H1 (cell line): ENCODE measurements around the gene TTLL5. TPM values are rescaled to one million over a fixed set of nuclear protein-coding genes. Genes with fewer than 3 reads are reported as not detected.

ENCODE experiments used
- CTCF ChIA-PET: fragments of 300-600 bp; sonication (Branson Sonifier 250); formaldehyde crosslinking; loops from one replicate; lab custom pipeline; 2021; ENCODE audit not compliant: partially characterized antibody; lab: Charles Lee
- POLR2A ChIA-PET: fragments of 300-600 bp; sonication (Branson Sonifier 250); formaldehyde crosslinking; loops from one replicate; lab custom pipeline; 2021; ENCODE audit warnings: inconsistent platforms; ENCODE audit not compliant: partially characterized antibody; lab: Charles Lee
- DNase-seq, 2 experiments: peaks; one replicate each; pipeline versions ENCODE4 v3.0.0 to v3.0.0-alpha.2; 2010 to 2022; ENCODE audit warnings: low spot score in 2 of 2, low read depth in 1 of 2, mixed read lengths in 1 of 2
- FAIRE-seq: peaks from 2 replicates; lab custom pipeline; 2011; peaks lifted over from hg19 to GRCh38; lab: Jason Lieb, UNC
- H2AFZ ChIP-seq: 2 replicates; pipeline ENCODE4 v1.8.1; 2012; ENCODE audit warnings: low read length, inconsistent platforms
- H2AK5ac ChIP-seq: 2 replicates; pipeline ENCODE4 v1.6.1; 2013; ENCODE audit warnings: low read depth, low read length
- H2BK120ac ChIP-seq: replicated peaks from 2 replicates; pipeline ENCODE3; 2013; ENCODE audit warnings: low read depth, low read length, inconsistent platforms
- H2BK12ac ChIP-seq: 2 replicates; pipeline ENCODE4 v1.6.1; 2013; ENCODE audit warnings: low read depth, low read length
- H2BK15ac ChIP-seq: 2 replicates; pipeline ENCODE4 v1.6.1; 2013; ENCODE audit warnings: low read length
- H2BK20ac ChIP-seq: 2 replicates; pipeline ENCODE4 v1.6.1; 2013; ENCODE audit warnings: low read length
- H2BK5ac ChIP-seq: 2 replicates; pipeline ENCODE4 v1.6.1; 2013; ENCODE audit warnings: low read depth, low read length
- H3K14ac ChIP-seq: 2 replicates; pipeline ENCODE4 v1.6.1; 2013; ENCODE audit warnings: inconsistent platforms; ENCODE audit not compliant: insufficient read length
- H3K18ac ChIP-seq: 2 replicates; pipeline ENCODE4 v1.6.1; 2013; ENCODE audit warnings: low read length; ENCODE audit errors: extremely low read depth
- H3K23ac ChIP-seq: 2 replicates; pipeline ENCODE4 v1.6.1; 2013; ENCODE audit warnings: inconsistent platforms; ENCODE audit not compliant: insufficient read length
- H3K23me2 ChIP-seq: 2 replicates; pipeline ENCODE4 v1.6.1; 2013; ENCODE audit warnings: low read depth, low read length
- H3K27ac ChIP-seq: 2 replicates; pipeline ENCODE4 v1.6.1; 2011; ENCODE audit warnings: low read depth, low read length, inconsistent platforms
- H3K27me3 ChIP-seq, 4 experiments: replicated peaks in 1 of 4; 1 replicate in 1 of 4; 2 replicates in 3 of 4; pipeline versions ENCODE4 v1.6.1 to v1.8.1; 2011 to 2013; ENCODE audit warnings: low read length in 3 of 4, mild to moderate bottlenecking in 3 of 4, inconsistent platforms in 2 of 4, mixed read lengths in 2 of 4, moderate library complexity in 1 of 4; ENCODE audit not compliant: control insufficient read depth in 3 of 4, insufficient read depth in 3 of 4; ENCODE audit errors: extremely low read depth in 1 of 4
- H3K36me3 ChIP-seq, 4 experiments: 2 replicates each; pipeline versions ENCODE4 v1.6.1 to v1.8.1; 2011 to 2013; ENCODE audit warnings: mild to moderate bottlenecking in 4 of 4, low read length in 3 of 4, moderate library complexity in 2 of 4, control low read depth in 1 of 4, inconsistent platforms in 1 of 4; ENCODE audit not compliant: insufficient read depth in 4 of 4, control insufficient read depth in 2 of 4
- H3K4ac ChIP-seq: replicated peaks from 2 replicates; pipeline ENCODE3; 2013; ENCODE audit warnings: low read length, low read depth, mixed read lengths, inconsistent platforms; ENCODE audit not compliant: insufficient read length
- H3K4me1 ChIP-seq, 4 experiments: replicated peaks in 1 of 4; 1 replicate in 1 of 4; 2 replicates in 3 of 4; pipeline versions ENCODE4 v1.6.1 to v1.8.1; 2011 to 2013; ENCODE audit warnings: low read length in 3 of 4, inconsistent platforms in 2 of 4, mixed read lengths in 1 of 4; ENCODE audit not compliant: insufficient read depth in 4 of 4, control insufficient read depth in 3 of 4
- H3K4me2 ChIP-seq, 2 experiments: 2 replicates each; pipeline versions ENCODE4 v1.6.1 to v1.8.1; 2011 to 2013; ENCODE audit warnings: low read depth in 2 of 2, low read length in 2 of 2, control low read depth in 1 of 2, inconsistent platforms in 1 of 2, mild to moderate bottlenecking in 1 of 2; ENCODE audit not compliant: insufficient read depth in 1 of 2
- H3K4me3 ChIP-seq, 4 experiments: fragments of 200-600, 300-600 bp in 1 of 4; sonication (generic), shearing (Covaris generic), sonication (Bioruptor Twin) in 1 of 4; 2 replicates each; pipeline versions ENCODE4 v1.5.1 to v1.8.1; 2011 to 2016; ENCODE audit warnings: low read length in 4 of 4, low read depth in 3 of 4, control low read depth in 2 of 4, inconsistent platforms in 2 of 4, mild to moderate bottlenecking in 2 of 4, mixed read lengths in 1 of 4, moderate library complexity in 1 of 4; ENCODE audit not compliant: insufficient read depth in 2 of 4; ENCODE audit errors: extremely low read depth in 1 of 4
- H3K56ac ChIP-seq: replicated peaks from 2 replicates; pipeline ENCODE3; 2013; ENCODE audit warnings: low read depth, mild to moderate bottlenecking, mixed read lengths, low read length, inconsistent platforms; ENCODE audit not compliant: insufficient read length
- H3K79me1 ChIP-seq: 2 replicates; pipeline ENCODE4 v1.6.1; 2013; ENCODE audit warnings: low read depth, low read length, control low read depth
- H3K79me2 ChIP-seq, 2 experiments: 2 replicates each; pipeline versions ENCODE4 v1.6.1 to v1.8.1; 2012 to 2013; ENCODE audit warnings: low read length in 2 of 2, mild to moderate bottlenecking in 2 of 2, inconsistent platforms in 1 of 2; ENCODE audit not compliant: insufficient read depth in 2 of 2, control insufficient read depth in 1 of 2
- H3K9ac ChIP-seq, 4 experiments: replicated peaks in 1 of 4; 1 replicate in 1 of 4; 2 replicates in 3 of 4; pipeline versions ENCODE4 v1.6.1 to v1.8.1; 2011 to 2013; ENCODE audit warnings: low read depth in 3 of 4, low read length in 3 of 4, control low read depth in 2 of 4, mild to moderate bottlenecking in 2 of 4, moderate library complexity in 2 of 4, inconsistent platforms in 1 of 4; ENCODE audit errors: extremely low read depth in 1 of 4
- H3K9me3 ChIP-seq, 2 experiments: 2 replicates each; pipeline versions ENCODE4 v1.6.1 to v1.8.1; 2012 to 2013; ENCODE audit warnings: mild to moderate bottlenecking in 2 of 2, moderate library complexity in 2 of 2, control low read depth in 1 of 2, inconsistent platforms in 1 of 2, low read depth in 1 of 2, low read length in 1 of 2, mixed read lengths in 1 of 2; ENCODE audit not compliant: insufficient read depth in 2 of 2
- H4K20me1 ChIP-seq, 2 experiments: replicated peaks in 1 of 2; 2 replicates each; pipeline versions ENCODE3 to v1.8.1; 2011 to 2013; ENCODE audit warnings: inconsistent platforms in 2 of 2, low read length in 2 of 2, mild to moderate bottlenecking in 1 of 2; ENCODE audit not compliant: insufficient read depth in 2 of 2, control insufficient read depth in 1 of 2
- H4K5ac ChIP-seq: 2 replicates; pipeline ENCODE4 v1.6.1; 2013; ENCODE audit warnings: low read length, low read depth, mixed read lengths, inconsistent platforms; ENCODE audit not compliant: insufficient read length
- H4K8ac ChIP-seq: 2 replicates; pipeline ENCODE4 v1.8.0; 2013; ENCODE audit warnings: mild to moderate bottlenecking, moderate library complexity, low read length, inconsistent platforms; ENCODE audit not compliant: insufficient read depth; ENCODE audit errors: extremely low read depth
- H4K91ac ChIP-seq: replicated peaks from 2 replicates; pipeline ENCODE3; 2013; ENCODE audit warnings: low read length, mixed read lengths, inconsistent platforms; ENCODE audit not compliant: insufficient read length
- BRCA1 ChIP-seq: IDR thresholded peaks from 2 replicates; pipeline ENCODE4 v1.6.1; 2012; ENCODE audit warnings: low read depth, low read length, improper control_type of control experiment
- CHD1 ChIP-seq: IDR thresholded peaks from 2 replicates; pipeline ENCODE4 v1.6.1; 2012; ENCODE audit warnings: low read depth, low read length, improper control_type of control experiment
- CHD2 ChIP-seq: IDR thresholded peaks from 2 replicates; pipeline ENCODE4 v1.6.1; 2012; ENCODE audit warnings: low read length, improper control_type of control experiment
- EGR1 ChIP-seq: IDR thresholded peaks from 2 replicates; pipeline ENCODE4 v1.6.1; 2011; ENCODE audit warnings: low read depth, low read length, borderline replicate concordance
- EP300 ChIP-seq, 2 experiments: IDR thresholded peaks; 1 replicate in 1 of 2; 2 replicates in 1 of 2; pipeline ENCODE4 v1.6.1; 2011 to 2012; ENCODE audit warnings: low read depth in 2 of 2, low read length in 2 of 2, mild to moderate bottlenecking in 2 of 2, borderline replicate concordance in 1 of 2, inconsistent platforms in 1 of 2, moderate library complexity in 1 of 2
- FOSL1 ChIP-seq: IDR thresholded peaks from 2 replicates; pipeline ENCODE4 v1.6.1; 2011; ENCODE audit warnings: mild to moderate bottlenecking, low read depth, low read length, moderate library complexity; ENCODE audit not compliant: insufficient read depth
- KDM1A ChIP-seq: fragments of 200-600, 300-600 bp; sonication (generic); IDR thresholded peaks from 2 replicates; pipeline ENCODE4 v1.7.1; 2016; ENCODE audit warnings: mild to moderate bottlenecking, low read length, borderline replicate concordance
- RAD21 ChIP-seq, 2 experiments: IDR thresholded peaks in 1 of 2; conservative IDR thresholded peaks in 1 of 2; 2 replicates each; pipeline ENCODE4 v1.6.1; 2011; ENCODE audit warnings: low read depth in 2 of 2, low read length in 2 of 2, improper control_type of control experiment in 1 of 2, inconsistent platforms in 1 of 2, mild to moderate bottlenecking in 1 of 2, moderate library complexity in 1 of 2
- RBBP5 ChIP-seq: IDR thresholded peaks from 2 replicates; pipeline ENCODE4 v1.7.1; 2012; ENCODE audit warnings: low read depth, mild to moderate bottlenecking, inconsistent platforms, low read length, moderate library complexity, borderline replicate concordance
- RFX5 ChIP-seq: IDR thresholded peaks from 2 replicates; pipeline ENCODE4 v1.6.1; 2011; ENCODE audit warnings: low read depth, low read length, improper control_type of control experiment, borderline replicate concordance
- SP2 ChIP-seq: IDR thresholded peaks from 2 replicates; pipeline ENCODE4 v1.6.1; 2012; ENCODE audit warnings: mild to moderate bottlenecking, low read length, inconsistent platforms
- USF2 ChIP-seq: IDR thresholded peaks from 2 replicates; pipeline ENCODE4 v1.6.1; 2011; ENCODE audit warnings: low read length, improper control_type of control experiment
- ZNF274 ChIP-seq: IDR thresholded peaks from 2 replicates; pipeline ENCODE4 v1.7.0; 2012; ENCODE audit warnings: low read length, borderline replicate concordance; ENCODE audit errors: extremely low read depth
- WGBS, 2 experiments: shearing (Covaris generic) in 1 of 2; methylation state at CpG; one replicate each; pipeline versions ENCODE4 v1.1.6 to v1.1.7; 2013 to 2015; ENCODE audit warnings: low lambda C conversion rate in 2 of 2, mixed read lengths in 2 of 2, inconsistent platforms in 1 of 2, low coverage in 1 of 2, missing lambda C conversion rate in 1 of 2; ENCODE audit not compliant: insufficient replicate concordance in 2 of 2, insufficient coverage in 1 of 2, insufficient read length in 1 of 2; ENCODE audit errors: extremely low coverage in 1 of 2, missing lambda C conversion rate in 1 of 2; 5-methylcytosine and 5-hydroxymethylcytosine counted together
- polyA plus RNA-seq, 7 experiments: library from polyadenylated mRNA; depleted of rRNA in 3 of 7; stranded (reverse) in 5 of 7; unstranded in 2 of 7; fragments of >200 nt in 5 of 7; fragments of 200-250 nt in 2 of 7; gene quantifications; 1 replicate in 5 of 7; 2 replicates in 1 of 7; 4 replicates in 1 of 7; pipeline versions ENCODE4 v1.2.1 to v1.2.3, GENCODE V29; 2011 to 2013; ENCODE audit warnings: missing spikeins in 2 of 7, mixed read lengths in 2 of 7
- total RNA-seq: library from RNA; stranded (reverse); fragmentation: NEBNext Ultra II Directional; extraction: Animal tissue kit (Norgen Biotek cat#: 25700); gene quantifications from 2 replicates; pipeline ENCODE4 v1.2.1, GENCODE V29; 2021

The TTLL5 gene
- total and polyA plus RNA-seq, 2 of the 8 experiments (the other 6 are each of a cell fraction or from before 2014, with no cell fraction given): 16.1 to 45.9 TPM

DNA sequence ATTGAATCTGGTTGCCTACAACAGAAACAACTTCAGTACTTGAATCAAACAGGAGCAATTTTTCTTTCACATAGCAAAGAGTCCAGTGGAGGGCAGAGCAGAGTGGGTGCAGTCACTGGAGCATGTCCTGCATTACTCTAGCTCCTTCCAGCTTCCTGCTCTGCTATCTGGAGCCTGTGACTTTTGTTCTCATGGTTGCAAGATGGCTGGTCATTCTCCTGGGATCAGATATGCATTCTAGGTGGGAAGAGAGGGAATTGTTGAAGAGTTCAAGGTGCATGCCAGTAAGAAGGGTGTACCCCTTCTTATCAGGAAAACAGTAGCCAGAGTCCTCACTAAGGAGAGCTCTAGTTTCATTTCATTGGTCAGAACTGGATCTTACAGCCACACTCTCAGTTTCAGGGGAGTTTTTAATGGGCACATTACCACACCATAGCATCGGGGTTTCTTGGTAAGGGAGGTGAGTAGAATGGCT, 332.6 kb downstream of the TTLL5 start:
- ChIA-PET CTCF (interaction anchor here (0.8 to 1.7 kb wide), 6 partner anchors 11 to 284 kb away, joined by 3 to 5 read pairs (median 4); no protein-coding TSS in a partner anchor), POLR2A (interaction anchor here (0.6 kb wide), 1 partner anchor 13 kb away, joined by 3 read pairs; no protein-coding TSS in a partner anchor)
- H3K9ac ChIP-seq: no peak overlapping the region
- 91% methylated on average over 1 of the region's 1 CpG; no CpG with 5 or more reads in 1 of the 2 experiments for WGBS, 2 experiments
- H3K27me3 ChIP-seq: no peaks in the 10 kb centered on the region
- no peaks in the 10 kb centered on the region for H3K79me2 ChIP-seq
- H3K27ac ChIP-seq: no peak overlapping the region
- no peak overlapping the region for H4K8ac ChIP-seq
- no peaks in the 10 kb centered on the region for H3K23me2 ChIP-seq
- H2BK15ac ChIP-seq: no peak overlapping the region
- no peak overlapping the region for H2BK120ac ChIP-seq
- no peak overlapping the region for H3K56ac ChIP-seq
- no peak overlapping the region for H2AK5ac ChIP-seq
- no peak overlapping the region for H4K5ac ChIP-seq
- H3K79me1 ChIP-seq: no peaks in the 10 kb centered on the region
- H3K36me3 ChIP-seq: peaks cover 0 to 5% (median 2%) of the 10 kb centered on the region in 4 experiments; a peak in 6 of 8 replicates
- no peak overlapping the region for H3K4me3 ChIP-seq
- no peak overlapping the region for H4K91ac ChIP-seq
- H3K23ac ChIP-seq: no peak overlapping the region
- no peak for FAIRE-seq
- H3K14ac ChIP-seq: no peak overlapping the region
- H2BK12ac ChIP-seq: no peak overlapping the region
- H2BK20ac ChIP-seq: no peak overlapping the region
- no peaks in the 10 kb centered on the region for H3K9me3 ChIP-seq
- no peak for DNase-seq
- no peak overlapping the region for H2BK5ac ChIP-seq
- no peak overlapping the region for H3K4me2 ChIP-seq
- H4K20me1 ChIP-seq: no peaks in the 10 kb centered on the region
- no peak overlapping the region for H3K18ac ChIP-seq
- no peaks in the 10 kb centered on the region for H3K4me1 ChIP-seq
- no peak overlapping the region for H2AFZ ChIP-seq
- no peak overlapping the region for H3K4ac ChIP-seq
- TF ChIP-seq ZNF274 (no peak), SP2 (no peak), KDM1A (no peak), BRCA1 (no peak), EGR1 (no peak), FOSL1 (no peak), CHD2 (no peak), CHD1 (no peak), RFX5 (no peak), RBBP5 (no peak), USF2 (no peak), EP300 (IDR thresholded peaks at IDR 0.05; ENCODE audit: borderline replicate concordance in 1 of 2, low read depth in 2 of 2, low read length in 2 of 2) (no peak), RAD21 (IDR thresholded peaks at IDR 0.05 in 1 of 2, conservative IDR thresholded peaks at IDR 0.05 in 1 of 2; ENCODE audit: low read depth in 2 of 2, low read length in 2 of 2) (no peak)
